Measurements from ENCODE around the gene IRF2. TPM values are rescaled to one million over a fixed set of nuclear protein-coding genes. Genes with fewer than 3 reads are reported as not detected.
A peak's percentile ranks its signal among the peaks of the same experiment; 100 is the strongest.

Gene IRF2
- total and polyA plus RNA-seq, 2 experiments from 2014 or later, result 12.8 to 14.2 TPM

DNA sequence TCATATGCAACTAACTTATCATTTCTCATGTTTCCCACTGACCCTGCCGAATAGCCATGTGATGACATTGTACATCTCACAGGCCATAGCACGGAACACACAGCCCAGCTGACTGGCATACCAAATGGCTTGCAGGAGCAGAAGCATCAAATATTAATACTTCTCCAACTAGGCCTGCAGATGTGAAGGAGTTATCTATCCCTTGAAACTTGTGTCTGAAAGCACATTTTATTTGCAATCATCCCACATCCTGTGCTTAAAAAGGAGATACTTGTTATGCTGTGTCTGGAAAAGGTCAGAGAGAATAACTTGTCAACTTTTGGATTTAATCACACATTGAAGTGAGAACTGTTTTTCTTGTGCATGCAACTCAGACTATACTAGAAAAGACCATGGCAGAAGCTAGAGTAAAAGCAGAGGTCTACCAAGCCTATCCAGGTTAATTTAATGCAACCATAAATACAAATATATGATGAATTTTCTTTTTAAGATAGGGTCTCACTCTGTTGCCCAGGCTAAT, 100.4 kb downstream of the IRF2 start:
- no peak overlapping the region for H3K27ac ChIP-seq
- no peak overlapping the region for H3K4me2 ChIP-seq (ENCODE audit: unreplicated experiment)
- WGBS, 2 experiments (ENCODE audit: low coverage in 1 of 2, low lambda C conversion rate in 2 of 2, missing lambda C conversion rate in 2 of 2), result 94 to 97% methylated on average over 2 of the region's 2 CpGs
- no peaks in the 10 kb centered on the region for H3K9me3 ChIP-seq (ENCODE audit: low read depth)
- no peaks in the 10 kb centered on the region for H3K4me1 ChIP-seq (ENCODE audit: insufficient read depth)
- no peak overlapping the region for H3K4me3 ChIP-seq
- no peak overlapping the region for H3K9ac ChIP-seq
- no peak overlapping the region for H2AFZ ChIP-seq
- H3K27me3 ChIP-seq (replicated peaks; ENCODE audit: insufficient read depth), result no peaks in the 10 kb centered on the region
- H3K9me2 ChIP-seq (ENCODE audit: insufficient read depth), result no peaks in the 10 kb centered on the region
- no peak for DNase-seq
- H4K20me1 ChIP-seq (ENCODE audit: insufficient read depth), result no peaks in the 10 kb centered on the region
- H3K36me3 ChIP-seq (ENCODE audit: low read depth), result no peaks in the 10 kb centered on the region
- peaks cover 6% of the 10 kb centered on the region; the same call in 1 of the 2 replicates for H3F3A ChIP-seq (ENCODE audit: insufficient read depth)
- TF ChIP-seq EZH2phosphoT487 (IDR thresholded peaks at IDR 0.05; ENCODE audit: insufficient read depth, low read depth) (no peak), EZH2 (IDR thresholded peaks at IDR 0.05; ENCODE audit: insufficient read depth, poor library complexity, severe bottlenecking) (no peak)
- no peaks in the 10 kb centered on the region for H3K79me2 ChIP-seq (ENCODE audit: insufficient read depth)
- in situ Hi-C loops (cut with MboI), result no loop called here

DNA sequence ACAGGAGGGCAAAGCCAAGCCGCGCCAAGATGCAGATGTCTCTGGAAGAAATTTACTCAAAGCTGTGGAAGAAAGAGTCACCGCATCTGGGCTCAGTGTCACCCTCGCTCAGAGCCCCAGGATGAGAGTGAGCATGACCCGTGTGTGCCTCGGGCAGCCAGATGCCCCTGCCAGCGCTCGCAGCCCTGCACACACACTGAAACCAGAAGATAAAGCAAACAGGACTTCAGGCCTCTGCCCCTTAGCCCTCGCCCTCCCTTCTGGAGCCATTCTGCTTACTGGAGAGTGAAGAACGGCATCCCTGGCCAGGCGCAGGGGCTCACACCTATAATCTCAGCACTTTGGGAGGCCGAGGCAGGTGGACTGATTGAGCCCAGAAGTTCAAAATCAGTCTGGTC, 103.0 kb downstream of the IRF2 start:
- Histone ChIP-seq H3K4me3 (no peak overlapping the region), H3K4me1 (ENCODE audit: insufficient read depth) (no peaks in the 10 kb centered on the region), H3K9me2 (ENCODE audit: insufficient read depth) (no peaks in the 10 kb centered on the region), H3K9me3 (ENCODE audit: low read depth) (no peaks in the 10 kb centered on the region), H3F3A (ENCODE audit: insufficient read depth) (peaks cover 6% of the 10 kb centered on the region; the same call in 1 of the 2 replicates), H3K27ac (no peak overlapping the region), H3K79me2 (ENCODE audit: insufficient read depth) (no peaks in the 10 kb centered on the region), H3K27me3 (replicated peaks; ENCODE audit: insufficient read depth) (no peaks in the 10 kb centered on the region), H3K9ac (no peak overlapping the region), H2AFZ (no peak overlapping the region), H3K4me2 (ENCODE audit: unreplicated experiment) (no peak overlapping the region), H3K36me3 (ENCODE audit: low read depth) (no peaks in the 10 kb centered on the region), H4K20me1 (ENCODE audit: insufficient read depth) (no peaks in the 10 kb centered on the region)
- DNase-seq, result no peak
- in situ Hi-C loops (cut with MboI), result no loop called here
- 90% methylated on average over 12 of the region's 12 CpGs for WGBS, 2 experiments (ENCODE audit: low coverage in 1 of 2, low lambda C conversion rate in 2 of 2, missing lambda C conversion rate in 2 of 2)
- TF ChIP-seq EZH2phosphoT487 (IDR thresholded peaks at IDR 0.05; ENCODE audit: insufficient read depth, low read depth), result no peak
- TF ChIP-seq EZH2 (IDR thresholded peaks at IDR 0.05; ENCODE audit: insufficient read depth, poor library complexity, severe bottlenecking), result no peak

DNA sequence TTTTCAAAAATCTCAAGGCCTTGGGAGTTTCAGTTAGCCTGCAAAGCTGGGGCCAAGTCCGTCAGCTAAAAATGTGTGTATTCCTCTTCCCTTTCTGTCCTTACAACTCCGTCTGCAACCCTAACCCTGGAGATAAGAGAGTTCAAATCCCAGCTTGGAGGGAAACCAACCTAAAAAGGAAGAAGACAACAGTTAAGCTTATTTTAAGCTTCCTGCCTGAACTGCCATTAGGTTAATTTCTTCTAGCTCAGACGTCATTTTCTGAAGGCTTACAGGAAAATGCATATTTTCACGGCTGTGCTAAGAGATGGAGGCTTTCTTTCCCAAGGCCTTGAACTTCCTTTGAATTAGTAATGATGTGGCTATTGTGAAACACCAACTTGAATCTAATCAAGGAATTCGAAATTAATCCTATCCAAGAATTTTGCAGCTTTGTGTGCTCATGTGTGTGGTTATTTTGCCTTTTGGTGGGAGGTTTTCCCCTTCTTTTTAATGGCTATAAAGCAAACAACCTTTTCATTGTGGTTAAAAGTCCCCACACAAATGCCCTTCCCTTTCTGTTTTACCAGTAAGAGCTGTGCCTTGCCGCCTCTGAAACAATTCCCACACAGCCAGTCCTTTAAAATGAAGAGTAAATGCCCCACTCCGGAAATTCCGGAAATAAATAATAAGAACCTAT, 103.5 kb downstream of the IRF2 start:
- Histone ChIP-seq H3K4me3 (no peak overlapping the region), H3F3A (ENCODE audit: insufficient read depth) (peaks cover 6% of the 10 kb centered on the region; the same call in 1 of the 2 replicates), H4K20me1 (ENCODE audit: insufficient read depth) (no peaks in the 10 kb centered on the region), H3K4me1 (ENCODE audit: insufficient read depth) (no peaks in the 10 kb centered on the region), H3K9me2 (ENCODE audit: insufficient read depth) (no peaks in the 10 kb centered on the region), H3K27ac (no peak overlapping the region), H2AFZ (peak overlapping the region; percentile 48; the same call in 1 of the 2 replicates), H3K27me3 (replicated peaks; ENCODE audit: insufficient read depth) (no peaks in the 10 kb centered on the region), H3K79me2 (ENCODE audit: insufficient read depth) (no peaks in the 10 kb centered on the region), H3K9ac (no peak overlapping the region), H3K9me3 (ENCODE audit: low read depth) (no peaks in the 10 kb centered on the region), H3K36me3 (ENCODE audit: low read depth) (no peaks in the 10 kb centered on the region), H3K4me2 (ENCODE audit: unreplicated experiment) (no peak overlapping the region)
- peak; percentile 36 for DNase-seq
- in situ Hi-C loops (cut with MboI), result no loop called here
- no peak for TF ChIP-seq EZH2phosphoT487 (IDR thresholded peaks at IDR 0.05; ENCODE audit: insufficient read depth, low read depth)
- no peak for TF ChIP-seq EZH2 (IDR thresholded peaks at IDR 0.05; ENCODE audit: insufficient read depth, poor library complexity, severe bottlenecking)
- WGBS, 2 experiments (ENCODE audit: low coverage in 1 of 2, low lambda C conversion rate in 2 of 2, missing lambda C conversion rate in 2 of 2), result 74% methylated on average over 8 of the region's 8 CpGs

DNA sequence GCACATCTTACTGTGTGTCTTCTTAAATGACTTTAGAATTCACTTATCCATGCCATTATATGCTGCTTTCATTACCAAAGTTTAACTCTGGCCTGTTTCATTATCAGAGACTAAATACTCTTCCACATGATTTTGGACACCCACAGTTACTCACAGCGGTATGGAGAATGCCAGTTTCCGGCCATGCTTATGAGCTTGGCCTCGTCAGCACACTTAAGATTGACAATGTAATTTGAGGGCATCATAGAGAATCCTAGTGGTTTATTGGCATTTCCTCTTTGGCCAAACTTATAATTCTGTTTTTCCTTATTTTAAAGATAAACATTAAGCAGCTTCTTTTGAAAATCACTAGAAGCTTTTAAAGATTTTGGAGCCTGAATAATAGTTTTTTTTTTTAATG, 104.5 kb downstream of the IRF2 start:
- no peak for DNase-seq
- H2AFZ ChIP-seq, result no peak overlapping the region
- H3K9me3 ChIP-seq (ENCODE audit: low read depth), result no peaks in the 10 kb centered on the region
- no peaks in the 10 kb centered on the region for H3K4me1 ChIP-seq (ENCODE audit: insufficient read depth)
- H3K4me2 ChIP-seq (ENCODE audit: unreplicated experiment), result no peak overlapping the region
- H3F3A ChIP-seq (ENCODE audit: insufficient read depth), result no peaks in the 10 kb centered on the region
- no peaks in the 10 kb centered on the region for H3K27me3 ChIP-seq (replicated peaks; ENCODE audit: insufficient read depth)
- no peak overlapping the region for H3K4me3 ChIP-seq
- H3K36me3 ChIP-seq (ENCODE audit: low read depth), result no peaks in the 10 kb centered on the region
- in situ Hi-C loops (cut with MboI), result no loop called here
- no peaks in the 10 kb centered on the region for H3K79me2 ChIP-seq (ENCODE audit: insufficient read depth)
- no peaks in the 10 kb centered on the region for H3K9me2 ChIP-seq (ENCODE audit: insufficient read depth)
- WGBS, 2 experiments (ENCODE audit: low coverage in 1 of 2, low lambda C conversion rate in 2 of 2, missing lambda C conversion rate in 2 of 2), result 98 to 99% methylated on average over 3 of the region's 3 CpGs
- TF ChIP-seq EZH2phosphoT487 (IDR thresholded peaks at IDR 0.05; ENCODE audit: insufficient read depth, low read depth) (no peak), EZH2 (IDR thresholded peaks at IDR 0.05; ENCODE audit: insufficient read depth, poor library complexity, severe bottlenecking) (no peak)
- no peak overlapping the region for H3K27ac ChIP-seq
- no peak overlapping the region for H3K9ac ChIP-seq
- no peaks in the 10 kb centered on the region for H4K20me1 ChIP-seq (ENCODE audit: insufficient read depth)

Data from GM23248 (cell line).